Loucy (cell line): ENCODE results near the gene SP4.

Experiments
- CTCF ChIP-seq: fragments of 200-600 bp; sonication (generic); conservative IDR thresholded peaks from 2 replicates; pipeline ENCODE4 v1.5.1; 2014; ENCODE audit warnings: mild to moderate bottlenecking, antibody characterized with exemption, low read length
- EZH2phosphoT487 ChIP-seq: fragments of 200-600 bp; IDR thresholded peaks from 2 replicates; pipeline ENCODE4 v1.6.1; 2018; ENCODE audit warnings: antibody characterized with exemption, mild to moderate bottlenecking, moderate library complexity, borderline replicate concordance

- TF ChIP-seq CTCF (no peak), EZH2phosphoT487 (no peak)
Measured at GRCh38 chr7:21543528-21544302, 115.8 kb downstream of the SP4 start.
